AG09319 (cell line): ENCODE data around the gene DXO.
"Not testable (repeated sequence)": the region's sequence is repeated elsewhere in the genome, so short reads cannot be mapped to it uniquely, and the experiment has no call there.

Experiments
- DNase-seq: peaks from one replicate; pipeline ENCODE4 v3.0.0-alpha.2; 2010; ENCODE audit warnings: low read depth; ENCODE audit errors: extremely low read depth
- TF ChIP-seq, protein P1 (sequence below): IDR thresholded peaks from 2 replicates; pipeline ENCODE4 v1.5.1; 2011; ENCODE audit warnings: low read depth, mild to moderate bottlenecking, inconsistent platforms, low read length, moderate library complexity

The DXO gene

DNA sequence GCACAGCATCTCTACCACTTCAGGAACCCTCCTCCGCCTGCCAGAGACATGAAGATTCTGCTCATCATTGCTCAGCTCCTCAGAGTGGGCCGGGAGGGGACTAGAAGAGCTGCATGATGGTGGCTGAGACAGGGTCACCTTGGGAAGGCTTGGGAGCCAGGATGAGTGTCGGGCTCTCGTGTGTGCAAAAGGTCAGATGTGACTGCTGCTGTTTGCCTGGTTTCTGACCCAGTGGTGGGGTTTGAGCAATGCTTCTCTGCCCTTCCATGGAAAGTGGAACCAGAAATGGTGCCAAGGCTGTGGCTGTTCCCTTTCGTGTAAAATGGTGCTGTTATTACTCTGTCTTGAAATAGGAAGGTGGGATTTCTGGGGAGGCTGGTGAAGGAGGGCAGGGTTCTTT, 9.1 kb upstream of the DXO start:
- not testable (repeated sequence) for DNase-seq

DNA sequence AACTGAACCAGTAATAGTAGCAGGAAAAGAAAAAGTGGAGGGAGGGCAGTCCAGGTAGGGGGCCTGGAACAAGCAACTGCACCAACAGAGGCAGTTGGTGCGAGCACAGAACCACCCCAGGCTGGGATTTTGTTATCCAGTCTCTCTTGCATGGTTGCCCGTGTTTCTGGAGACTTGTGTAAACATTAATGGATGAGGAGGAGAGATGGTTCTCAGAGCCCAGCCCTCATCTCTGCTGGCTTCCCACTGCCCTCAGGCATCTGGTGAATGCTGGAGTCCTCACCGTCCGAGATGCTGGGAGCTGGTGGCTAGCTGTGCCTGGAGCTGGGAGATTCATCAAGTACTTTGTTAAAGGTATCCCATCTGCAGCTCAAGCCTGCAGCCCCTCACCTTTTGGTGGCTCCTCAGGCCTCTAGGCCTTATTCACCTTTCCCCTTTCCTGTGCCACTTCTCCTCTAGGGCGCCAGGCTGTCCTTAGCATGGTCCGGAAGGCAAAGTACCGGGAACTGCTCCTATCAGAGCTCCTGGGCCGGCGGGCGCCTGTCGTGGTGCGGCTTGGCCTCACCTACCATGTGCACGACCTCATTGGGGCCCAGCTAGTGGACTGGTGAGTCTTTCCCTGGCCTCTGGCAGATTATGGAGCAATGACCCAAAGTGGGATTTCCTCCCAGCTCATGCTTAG, 8.4 kb upstream of the DXO start:
- not testable (repeated sequence) for DNase-seq

DNA sequence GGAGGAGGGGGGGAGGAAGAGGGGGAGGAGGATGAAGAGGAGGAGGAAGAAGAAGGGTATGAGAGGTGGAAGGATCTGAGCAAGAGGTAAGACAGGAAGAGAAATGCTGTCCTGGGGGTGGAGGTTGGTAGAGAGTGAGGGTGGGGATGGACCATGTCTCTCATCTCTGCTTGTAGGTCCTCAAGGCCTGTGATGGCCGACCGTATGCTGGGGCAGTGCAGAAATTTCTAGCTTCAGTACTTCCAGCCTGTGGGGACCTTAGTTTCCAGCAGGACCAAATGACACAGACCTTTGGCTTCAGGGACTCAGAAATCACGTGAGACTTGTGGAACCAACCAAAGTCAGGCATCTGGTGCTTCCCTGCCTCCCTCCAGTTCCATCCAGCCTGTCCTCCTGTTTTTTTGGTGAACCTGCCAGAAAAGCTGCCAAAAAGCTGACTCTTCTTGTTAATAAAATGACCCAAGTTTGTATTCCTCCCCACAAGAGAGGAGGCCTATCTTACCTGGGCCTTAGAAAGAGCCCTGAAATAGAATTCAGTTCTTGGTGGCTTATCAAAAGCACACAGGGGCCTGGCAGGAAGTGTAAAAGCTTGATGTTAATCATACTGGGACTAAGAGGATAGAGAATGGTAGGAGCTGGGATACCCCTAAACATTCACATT, 7.4 kb upstream of the DXO start:
- TF ChIP-seq, protein P1, sequence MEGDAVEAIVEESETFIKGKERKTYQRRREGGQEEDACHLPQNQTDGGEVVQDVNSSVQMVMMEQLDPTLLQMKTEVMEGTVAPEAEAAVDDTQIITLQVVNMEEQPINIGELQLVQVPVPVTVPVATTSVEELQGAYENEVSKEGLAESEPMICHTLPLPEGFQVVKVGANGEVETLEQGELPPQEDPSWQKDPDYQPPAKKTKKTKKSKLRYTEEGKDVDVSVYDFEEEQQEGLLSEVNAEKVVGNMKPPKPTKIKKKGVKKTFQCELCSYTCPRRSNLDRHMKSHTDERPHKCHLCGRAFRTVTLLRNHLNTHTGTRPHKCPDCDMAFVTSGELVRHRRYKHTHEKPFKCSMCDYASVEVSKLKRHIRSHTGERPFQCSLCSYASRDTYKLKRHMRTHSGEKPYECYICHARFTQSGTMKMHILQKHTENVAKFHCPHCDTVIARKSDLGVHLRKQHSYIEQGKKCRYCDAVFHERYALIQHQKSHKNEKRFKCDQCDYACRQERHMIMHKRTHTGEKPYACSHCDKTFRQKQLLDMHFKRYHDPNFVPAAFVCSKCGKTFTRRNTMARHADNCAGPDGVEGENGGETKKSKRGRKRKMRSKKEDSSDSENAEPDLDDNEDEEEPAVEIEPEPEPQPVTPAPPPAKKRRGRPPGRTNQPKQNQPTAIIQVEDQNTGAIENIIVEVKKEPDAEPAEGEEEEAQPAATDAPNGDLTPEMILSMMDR: no peak
- DNase-seq: no peak

DNA sequence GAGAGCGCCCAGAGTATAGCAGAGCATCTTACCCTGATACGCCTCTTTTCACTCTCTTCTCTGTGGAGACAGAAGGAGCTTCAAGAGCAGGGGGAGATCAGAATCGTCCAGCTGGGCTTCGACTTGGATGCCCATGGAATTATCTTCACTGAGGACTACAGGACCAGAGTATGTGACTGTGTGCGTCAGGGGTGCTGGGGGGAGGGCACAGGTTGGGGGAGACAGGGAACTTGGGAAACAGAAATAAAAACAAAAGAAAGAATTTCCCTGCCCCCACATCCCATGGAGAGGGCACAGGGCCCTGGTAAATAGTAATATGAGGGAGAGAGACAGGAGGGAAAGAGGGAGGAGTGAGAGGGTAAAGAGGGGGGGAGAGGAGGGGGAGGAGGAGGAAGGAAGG, 6.9 kb upstream of the DXO start:
- no peak for DNase-seq

DNA sequence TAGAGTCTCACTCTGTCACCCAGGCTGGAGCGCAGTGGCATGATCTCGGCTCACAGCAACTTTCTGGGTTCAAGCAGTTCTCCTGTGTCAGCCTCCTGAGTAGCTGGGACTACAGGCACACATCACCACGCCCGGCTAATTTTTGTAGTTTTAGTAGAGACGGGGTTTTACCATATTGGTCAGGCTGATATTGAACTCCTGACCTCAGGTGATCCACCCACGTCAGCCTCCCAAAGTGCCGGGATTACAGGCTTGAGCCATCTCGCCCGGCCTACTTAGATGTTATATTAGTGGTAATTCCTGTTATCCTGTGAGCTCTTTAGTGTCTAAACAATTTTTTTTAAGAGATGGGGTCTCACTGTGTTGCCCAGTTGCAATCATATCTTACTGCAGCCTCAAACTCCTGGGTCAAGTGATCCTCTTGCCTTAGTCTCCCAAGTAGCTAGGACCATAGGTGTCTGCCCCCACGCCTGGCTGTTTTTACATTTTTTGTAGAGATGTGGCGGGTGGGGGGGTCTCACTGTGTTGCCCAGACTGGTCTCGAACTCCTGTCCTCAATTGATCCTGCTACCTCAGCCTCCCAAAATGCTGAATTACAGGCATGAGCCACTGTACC, 6.0 kb upstream of the DXO start:
- TF ChIP-seq, protein P1: no peak
- DNase-seq: no peak

More for the DNA sequence above, 6.9 kb upstream of the DXO start:
- TF ChIP-seq, protein P1: no peak

DNA sequence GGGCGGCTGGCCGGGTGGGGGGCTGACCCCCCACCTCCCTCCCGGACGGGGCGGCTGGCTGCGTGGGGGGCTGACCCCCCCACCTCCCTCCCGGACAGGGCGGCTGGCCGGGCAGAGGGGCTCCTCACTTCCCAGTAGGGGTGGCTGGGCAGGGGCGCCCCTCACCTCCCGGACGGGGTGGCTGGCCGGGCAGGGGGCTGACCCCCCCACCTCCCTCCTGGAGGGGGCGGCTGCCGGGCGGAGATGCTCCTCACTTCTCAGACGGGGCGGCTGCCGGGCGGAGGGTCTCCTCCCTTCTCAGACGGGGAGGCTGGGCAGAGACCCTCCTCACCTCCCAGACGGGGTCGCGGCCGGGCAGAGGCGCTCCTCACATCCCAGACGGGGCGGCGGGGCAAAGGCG, 4.1 kb upstream of the DXO start:
- not testable (repeated sequence) for DNase-seq

DNA sequence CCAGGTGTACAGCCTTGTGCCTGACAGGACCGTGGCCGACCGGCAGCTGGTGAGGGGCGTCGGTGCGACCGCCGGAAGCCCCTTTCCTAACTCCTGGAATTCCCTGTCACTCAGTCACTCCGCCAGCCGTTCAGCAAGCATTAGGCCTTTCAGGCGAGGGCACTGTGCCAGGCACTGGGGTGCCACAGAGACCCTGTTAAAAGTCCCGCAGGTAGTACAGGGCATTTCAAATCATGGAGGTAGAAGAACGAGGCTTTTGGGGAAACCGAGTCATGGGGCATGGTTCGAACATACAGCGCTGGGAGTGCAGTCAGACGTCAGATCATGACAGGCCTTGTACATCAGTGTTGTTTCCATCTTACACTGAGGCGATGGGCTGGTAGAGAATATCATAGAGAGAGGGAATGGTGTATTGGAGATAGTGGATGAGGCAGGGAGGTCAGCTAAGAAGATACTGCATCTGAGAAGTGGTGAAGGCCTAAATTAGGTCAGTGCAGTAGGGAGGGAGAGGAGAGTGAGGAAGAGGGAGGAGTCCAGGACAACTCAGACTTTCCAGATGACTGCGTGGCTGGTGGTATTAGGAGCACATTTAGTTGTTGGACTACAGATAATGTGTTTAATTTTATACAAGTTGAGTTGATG, 892 bp upstream of the DXO start:
- TF ChIP-seq, protein P1: no peak
- no peak for DNase-seq

DNA sequence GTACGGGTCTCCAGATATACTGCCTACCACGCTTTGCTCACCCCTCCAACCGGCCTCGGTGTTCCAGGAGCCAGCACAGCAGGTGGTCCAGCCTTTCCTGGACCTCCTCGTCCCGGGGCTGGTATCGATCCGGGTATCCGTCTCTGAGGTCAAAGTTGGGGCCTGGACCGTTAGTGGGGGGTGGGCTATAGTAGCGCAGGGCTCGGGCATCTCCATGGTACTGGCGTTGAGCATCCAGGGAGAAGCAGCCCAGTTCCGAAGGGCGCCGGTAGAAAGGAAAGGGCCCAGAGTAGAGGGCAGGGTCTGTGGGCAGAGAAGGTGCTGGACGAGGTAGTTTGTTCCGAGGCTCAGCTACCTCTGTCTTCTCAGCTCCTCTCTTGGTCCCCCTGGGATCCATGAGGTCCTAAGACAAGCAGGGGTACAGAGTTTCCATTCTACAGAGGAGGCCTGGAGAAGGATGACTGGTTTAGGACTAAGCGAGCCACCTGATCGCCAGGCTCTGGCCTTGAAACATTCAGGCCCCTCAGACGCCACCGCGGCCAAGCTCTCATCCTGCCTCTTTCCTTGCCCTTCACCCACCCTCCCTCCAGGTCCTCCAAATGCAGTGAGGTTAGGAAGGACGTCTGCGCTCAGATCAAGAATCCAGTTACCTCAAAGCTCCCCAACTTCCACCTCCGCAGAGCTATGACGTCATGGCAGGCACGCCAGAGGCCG, 502 bp downstream of the DXO start:
- DNase-seq: no peak
- TF ChIP-seq, protein P1: no peak
